Breast epithelium (tissue), 4 donors: ENCODE data around the gene GNAZ. TPM values are rescaled to one million over a fixed set of nuclear protein-coding genes. Genes with fewer than 3 reads are reported as not detected.

Experiments used
- DNase-seq, 2 donors: peaks; one replicate each; pipeline ENCODE4 v3.0.0-alpha.2; 2019; ENCODE audit warnings: low spot score in 2 of 2
- H3K27ac ChIP-seq, 2 donors: fragments of 200-600 bp; sonication (generic) in 1 of 2; one replicate each; pipeline ENCODE4 v1.5.1; 2016 to 2019; ENCODE audit warnings: mild to moderate bottlenecking in 1 of 2
- H3K27me3 ChIP-seq, 2 donors: fragments of 200-600 bp; sonication (generic) in 1 of 2; one replicate each; pipeline versions ENCODE4 v1.5.1 to v1.6.0; 2017 to 2019; ENCODE audit warnings: control low read depth in 1 of 2, mild to moderate bottlenecking in 1 of 2
- H3K36me3 ChIP-seq: fragments of 200-600 bp; one replicate; pipeline ENCODE4 v1.5.1; 2019
- H3K4me1 ChIP-seq, 2 donors: fragments of 200-600 bp; sonication (generic); one replicate each; pipeline ENCODE4 v1.5.1; 2016 to 2019; ENCODE audit warnings: control low read depth in 1 of 2
- H3K4me3 ChIP-seq, 3 donors: fragments of 200-600 bp; sonication (generic); 1 replicate in 2 of 3; 2 replicates in 1 of 3; pipeline ENCODE4 v1.5.1; 2016 to 2019; ENCODE audit warnings: mild to moderate bottlenecking in 3 of 3, moderate library complexity in 2 of 3
- H3K9me3 ChIP-seq, 2 donors: fragments of 200-600 bp; sonication (generic) in 1 of 2; one replicate each; pipeline ENCODE4 v1.5.1; 2016 to 2019; ENCODE audit warnings: control low read depth in 1 of 2
- CTCF ChIP-seq, 3 donors: fragments of 450-650 bp; IDR thresholded peaks; one replicate each; pipeline ENCODE4 v1.5.1; 2016 to 2017; ENCODE audit warnings: antibody characterized with exemption in 3 of 3, mild to moderate bottlenecking in 3 of 3, moderate library complexity in 3 of 3
- POLR2A ChIP-seq: fragments of 450-650 bp; IDR thresholded peaks from one replicate; pipeline ENCODE4 v1.6.1; 2016; ENCODE audit warnings: antibody characterized with exemption, mild to moderate bottlenecking, moderate library complexity
- POLR2AphosphoS5 ChIP-seq, 3 donors: sonication (generic); formaldehyde crosslinking; IDR thresholded peaks; one replicate each; pipeline ENCODE4 v1.6.1; 2017; ENCODE audit warnings: antibody characterized with exemption in 3 of 3
- intact Hi-C: fragments of 100-400 bp; cut with DNase I; formaldehyde crosslinking; loops from one replicate; pipeline ENCODE4 v1.15.1; 2023; ENCODE audit warnings: low total_unique reads
- total RNA-seq, 3 donors: library from RNA; depleted of rRNA; stranded (reverse); fragments of >200 nt; gene quantifications; one replicate each; pipeline ENCODE4 v1.1.0, GENCODE V29; 2016

GNAZ gene
- total RNA-seq, 3 donors from 2014 or later = 5.0 to 15.7 (median 5.3) TPM

- DNase-seq = no peak
- TF ChIP-seq POLR2A (no peak), POLR2AphosphoS5 (IDR thresholded peaks at IDR 0.05) (no peak), CTCF (IDR thresholded peaks at IDR 0.05) (no peak)
- H3K27me3 ChIP-seq = no peaks in the 10 kb centered on the region
- H3K4me3 ChIP-seq = no peak overlapping the region
- no peak overlapping the region for H3K27ac ChIP-seq
- no peaks in the 10 kb centered on the region for H3K9me3 ChIP-seq
- H3K36me3 ChIP-seq = no peaks in the 10 kb centered on the region
- H3K4me1 ChIP-seq = no peaks in the 10 kb centered on the region
- intact Hi-C loops = no loop called here
These were observed 44.4 kb downstream of the GNAZ start for GRCh38 chr22:23114721-23115020.

- H3K4me3 ChIP-seq = no peak overlapping the region
- no peaks in the 10 kb centered on the region for H3K27me3 ChIP-seq
- H3K27ac ChIP-seq = no peak overlapping the region
- no peak for TF ChIP-seq POLR2AphosphoS5 (IDR thresholded peaks at IDR 0.05)
- no peak for TF ChIP-seq POLR2A
- no peak for TF ChIP-seq CTCF (IDR thresholded peaks at IDR 0.05)
- intact Hi-C loops = no loop called here
- no peaks in the 10 kb centered on the region for H3K4me1 ChIP-seq
- DNase-seq = no peak
- no peaks in the 10 kb centered on the region for H3K36me3 ChIP-seq
- no peaks in the 10 kb centered on the region for H3K9me3 ChIP-seq
These were observed 45.0 kb downstream of the GNAZ start for GRCh38 chr22:23115369-23115768.

GRCh38 chr22:23115825-23116494 is 45.6 kb downstream of the GNAZ start:
- H3K4me1 ChIP-seq = no peaks in the 10 kb centered on the region

GRCh38 chr22:23116506-23117263 is 46.4 kb downstream of the GNAZ start:
- Histone ChIP-seq H3K4me3 (no peak overlapping the region), H3K36me3 (no peaks in the 10 kb centered on the region), H3K27ac (no peak overlapping the region), H3K4me1 (no peaks in the 10 kb centered on the region), H3K9me3 (no peaks in the 10 kb centered on the region), H3K27me3 (no peaks in the 10 kb centered on the region)
- intact Hi-C loops = no loop called here
- TF ChIP-seq POLR2A (no peak), CTCF (IDR thresholded peaks at IDR 0.05) (no peak), POLR2AphosphoS5 (IDR thresholded peaks at IDR 0.05) (no peak)
- DNase-seq = no peak

More at GRCh38 chr22:23115825-23116494, 45.6 kb downstream of the GNAZ start:
- no peaks in the 10 kb centered on the region for H3K27me3 ChIP-seq
- intact Hi-C loops = no loop called here
- H3K36me3 ChIP-seq = no peaks in the 10 kb centered on the region
- H3K4me3 ChIP-seq = no peak overlapping the region
- no peak overlapping the region for H3K27ac ChIP-seq
- no peaks in the 10 kb centered on the region for H3K9me3 ChIP-seq
- DNase-seq = no peak
- TF ChIP-seq POLR2A (no peak), POLR2AphosphoS5 (IDR thresholded peaks at IDR 0.05) (no peak), CTCF (IDR thresholded peaks at IDR 0.05) (no peak)

- H3K4me1 ChIP-seq = no peaks in the 10 kb centered on the region
- H3K36me3 ChIP-seq = no peaks in the 10 kb centered on the region
- H3K9me3 ChIP-seq = no peaks in the 10 kb centered on the region
- H3K27me3 ChIP-seq = no peaks in the 10 kb centered on the region
- intact Hi-C loops = no loop called here
- no peak for TF ChIP-seq CTCF (IDR thresholded peaks at IDR 0.05)
- no peak for TF ChIP-seq POLR2A
- H3K27ac ChIP-seq = no peak overlapping the region
- H3K4me3 ChIP-seq = no peak overlapping the region
- DNase-seq = no peak
These were observed 47.0 kb downstream of the GNAZ start for GRCh38 chr22:23117275-23117674.
